Liver (tissue), 3 donors: Measurements from ENCODE around the gene TMEM260.

ENCODE experiments used
- MAX ChIP-seq: IDR thresholded peaks from 2 replicates; pipeline ENCODE4 v1.6.1; 2016; ENCODE audit warnings: antibody characterized with exemption
- REST ChIP-seq: IDR thresholded peaks from 2 replicates; pipeline ENCODE4 v1.6.1; 2016; ENCODE audit warnings: antibody characterized with exemption, mild to moderate bottlenecking
- SP1 ChIP-seq: IDR thresholded peaks from 2 replicates; pipeline ENCODE4 v1.6.1; 2018; ENCODE audit warnings: antibody characterized with exemption, mild to moderate bottlenecking
- TF ChIP-seq, protein P1 (sequence below): fragments of 150-350 bp; IDR thresholded peaks from 2 replicates; pipeline ENCODE4 v1.5.1; 2017; ENCODE audit warnings: improper control_type of control experiment, low read depth, low read length; ENCODE audit not compliant: missing input control
- donor health status: healthy.
- donor health status: healthy.

DNA sequence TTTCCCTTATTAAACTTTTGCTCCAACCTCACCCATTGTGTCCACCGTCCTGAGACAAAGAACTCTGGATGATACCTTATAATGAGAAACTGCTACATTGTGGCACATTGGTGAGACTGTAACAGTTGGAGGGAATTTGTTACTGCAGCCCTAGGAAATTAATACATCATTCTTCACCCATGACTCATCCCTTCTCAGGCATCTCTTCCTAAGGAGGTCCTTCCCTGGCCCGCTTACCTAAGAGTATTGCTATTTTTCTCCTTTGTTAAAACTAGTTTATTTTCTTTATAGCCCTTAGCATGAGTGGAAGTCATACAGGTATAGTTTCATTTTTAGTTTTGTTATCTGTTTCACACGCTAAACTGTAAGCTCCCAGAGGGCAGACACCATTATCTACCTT is 87.1 kb downstream of the TMEM260 start:
- TF ChIP-seq, protein P1, sequence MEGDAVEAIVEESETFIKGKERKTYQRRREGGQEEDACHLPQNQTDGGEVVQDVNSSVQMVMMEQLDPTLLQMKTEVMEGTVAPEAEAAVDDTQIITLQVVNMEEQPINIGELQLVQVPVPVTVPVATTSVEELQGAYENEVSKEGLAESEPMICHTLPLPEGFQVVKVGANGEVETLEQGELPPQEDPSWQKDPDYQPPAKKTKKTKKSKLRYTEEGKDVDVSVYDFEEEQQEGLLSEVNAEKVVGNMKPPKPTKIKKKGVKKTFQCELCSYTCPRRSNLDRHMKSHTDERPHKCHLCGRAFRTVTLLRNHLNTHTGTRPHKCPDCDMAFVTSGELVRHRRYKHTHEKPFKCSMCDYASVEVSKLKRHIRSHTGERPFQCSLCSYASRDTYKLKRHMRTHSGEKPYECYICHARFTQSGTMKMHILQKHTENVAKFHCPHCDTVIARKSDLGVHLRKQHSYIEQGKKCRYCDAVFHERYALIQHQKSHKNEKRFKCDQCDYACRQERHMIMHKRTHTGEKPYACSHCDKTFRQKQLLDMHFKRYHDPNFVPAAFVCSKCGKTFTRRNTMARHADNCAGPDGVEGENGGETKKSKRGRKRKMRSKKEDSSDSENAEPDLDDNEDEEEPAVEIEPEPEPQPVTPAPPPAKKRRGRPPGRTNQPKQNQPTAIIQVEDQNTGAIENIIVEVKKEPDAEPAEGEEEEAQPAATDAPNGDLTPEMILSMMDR = no peak
- TF ChIP-seq SP1 = no peak
- no peak for TF ChIP-seq REST
- no peak for TF ChIP-seq MAX
